GM18508 (cell line): ENCODE results near the gene SYNPO2.
A peak's percentile ranks its signal among the peaks of the same experiment; 100 is the strongest.

Source experiments
- ATAC-seq: cut with Tn5 transposase; IDR thresholded peaks from one replicate; pipeline ENCODE4 v1.9.1; 2021; ENCODE audit warnings: moderate number of reproducible peaks; ENCODE audit not compliant: insufficient read depth, unreplicated experiment

Gene SYNPO2

DNA sequence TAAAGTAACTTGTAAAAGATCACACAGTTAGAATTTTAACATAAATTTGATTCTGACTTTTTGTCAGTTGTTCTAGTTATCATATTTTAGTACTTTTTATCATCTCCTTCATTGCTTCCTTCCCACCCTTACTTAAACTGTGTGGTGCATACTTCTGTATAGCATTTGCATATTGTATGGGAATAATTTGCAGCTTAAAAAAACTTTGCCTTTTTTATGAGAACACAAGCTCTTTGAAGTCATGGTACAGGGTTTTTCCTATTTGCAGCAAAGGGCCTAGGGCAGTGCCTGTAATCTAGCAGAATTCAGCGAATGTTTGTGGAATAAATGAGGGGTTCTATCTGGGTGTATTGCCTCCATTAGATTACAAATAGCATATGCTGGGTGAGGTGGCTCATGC lies 41.6 kb downstream of the SYNPO2 start:
- no peak for ATAC-seq

GRCh38 chr4:118931786-118932185 lies 43.1 kb downstream of the SYNPO2 start:
- no peak for ATAC-seq

DNA sequence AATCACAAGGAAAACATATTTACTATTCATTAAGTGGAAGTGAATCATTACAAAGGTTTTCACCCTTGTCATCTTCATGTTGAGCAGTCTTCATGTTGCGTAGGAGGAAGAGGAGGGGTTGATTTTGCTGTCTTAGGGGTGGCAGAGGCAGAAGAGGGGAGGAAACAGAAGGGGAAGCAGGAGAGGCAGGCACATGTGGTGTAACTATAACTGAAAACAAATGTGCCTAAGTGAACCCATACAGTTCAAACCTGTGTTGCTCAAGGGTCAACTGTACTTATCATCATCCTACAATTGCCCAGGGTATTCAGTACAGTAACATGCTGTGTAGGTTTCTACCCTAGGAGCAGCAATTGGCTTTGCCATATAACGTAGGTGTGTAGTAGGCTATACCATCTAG lies 47.2 kb downstream of the SYNPO2 start:
- ATAC-seq: no peak

DNA sequence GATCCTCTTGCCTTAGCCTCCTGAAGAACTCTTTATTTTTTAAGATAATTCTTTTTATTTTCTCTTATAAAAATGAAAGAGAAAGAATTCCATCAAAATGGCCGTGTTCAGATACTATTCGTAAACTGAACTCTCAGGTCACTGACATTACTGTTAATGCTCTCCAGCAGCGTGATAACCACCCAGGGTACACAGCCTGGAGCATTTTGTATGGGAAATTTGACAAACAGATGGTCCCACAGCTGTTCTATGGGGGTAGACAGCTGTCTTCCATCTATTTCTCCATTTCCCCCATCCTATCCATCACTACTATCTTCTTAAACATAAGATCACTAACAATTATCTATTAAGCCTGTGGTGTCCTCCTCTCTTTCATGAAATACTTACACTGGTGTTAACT lies 47.8 kb downstream of the SYNPO2 start:
- ATAC-seq: no peak

DNA sequence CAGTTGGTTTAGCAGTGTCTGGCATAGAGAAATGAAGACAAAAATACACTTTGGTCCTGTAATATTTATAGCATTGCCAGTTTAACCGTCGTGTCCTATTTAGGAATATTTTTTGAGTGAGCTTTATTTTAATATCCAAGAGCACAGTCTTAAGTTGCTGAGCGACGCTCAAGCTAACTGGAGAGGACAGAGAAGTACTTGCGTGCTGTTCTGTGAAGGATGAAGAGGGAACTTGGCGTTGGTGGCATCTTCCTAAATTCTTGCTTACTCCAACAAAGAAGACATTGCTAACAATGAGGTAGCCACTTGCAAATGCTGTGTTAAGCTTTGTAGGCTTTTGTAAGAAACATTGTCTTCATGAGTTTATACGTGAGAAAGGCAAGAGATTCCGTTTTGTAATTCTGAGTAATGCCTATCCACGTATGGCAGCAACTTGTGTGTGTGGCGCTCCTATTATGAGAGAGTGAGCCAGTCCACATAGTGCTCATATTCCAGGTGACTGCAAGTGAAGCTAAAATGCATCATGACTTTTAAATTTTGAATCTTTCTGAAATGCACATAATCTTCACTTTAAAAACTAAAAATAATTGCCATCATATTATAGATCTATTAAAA lies 50.6 kb downstream of the SYNPO2 start:
- ATAC-seq: no peak

DNA sequence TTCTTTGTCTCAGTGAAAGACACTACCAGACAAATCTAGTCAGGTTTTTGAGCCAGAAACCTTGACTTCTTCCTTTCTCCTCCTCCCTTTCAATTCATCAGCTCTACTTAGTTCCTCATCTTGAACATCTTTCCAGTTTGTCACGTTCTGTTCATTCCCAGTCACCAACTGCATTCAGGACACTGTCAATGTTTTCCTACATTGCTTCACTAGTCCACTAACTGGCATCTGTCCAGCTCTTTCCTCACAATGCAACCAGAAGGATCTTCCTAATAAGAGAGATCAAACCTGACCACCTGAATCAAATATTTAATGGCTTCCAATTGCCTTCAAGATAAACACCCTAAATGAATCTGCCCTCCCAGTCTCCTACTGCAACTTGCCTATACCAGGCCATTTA lies 52.5 kb downstream of the SYNPO2 start:
- no peak for ATAC-seq

DNA sequence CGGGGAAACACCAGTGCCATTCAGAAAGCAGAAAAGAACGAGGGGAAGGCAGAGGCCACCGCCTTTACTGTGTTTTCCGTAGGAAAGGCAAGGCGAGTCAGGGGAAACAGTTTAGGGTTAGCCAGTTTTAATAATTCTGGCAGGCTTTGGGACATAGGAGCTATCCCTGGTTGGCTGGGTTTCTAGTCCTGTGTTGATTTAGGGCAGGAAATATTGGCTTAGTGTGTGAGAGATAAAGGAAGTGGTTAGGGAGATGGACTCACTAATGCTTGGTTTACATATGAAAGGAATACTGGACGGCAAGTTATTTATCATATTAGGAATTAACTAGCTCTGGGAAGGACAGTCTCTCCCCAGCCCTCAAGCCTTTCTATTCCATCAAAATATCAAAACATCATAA lies 53.1 kb downstream of the SYNPO2 start:
- ATAC-seq: no peak

GRCh38 chr4:118942465-118942864 lies 53.8 kb downstream of the SYNPO2 start:
- ATAC-seq: no peak

- ATAC-seq: no peak
Observed at GRCh38 chr4:118947095-118947494, 58.4 kb downstream of the SYNPO2 start.

GRCh38 chr4:118948545-118949144 lies 60.0 kb downstream of the SYNPO2 start:
- no peak for ATAC-seq

DNA sequence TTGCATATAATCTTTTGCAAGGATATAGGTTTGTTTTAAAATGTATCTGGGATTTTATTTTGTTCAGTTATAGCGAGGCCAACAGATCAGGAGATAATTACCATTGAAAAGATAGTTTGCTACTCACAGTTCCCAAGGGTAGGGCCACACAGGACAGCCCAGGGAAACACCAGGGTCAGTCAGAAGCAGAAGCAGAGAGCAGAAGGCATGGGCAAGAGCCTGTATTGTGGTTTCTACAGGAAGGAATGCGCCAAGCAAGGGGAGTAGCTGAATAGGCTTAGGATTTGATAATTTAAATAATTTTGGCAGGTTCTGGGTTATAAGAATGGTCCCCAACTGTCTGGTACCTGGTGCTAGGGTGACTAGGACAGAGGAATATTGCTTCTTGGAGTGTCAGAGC lies 61.6 kb downstream of the SYNPO2 start:
- no peak for ATAC-seq

DNA sequence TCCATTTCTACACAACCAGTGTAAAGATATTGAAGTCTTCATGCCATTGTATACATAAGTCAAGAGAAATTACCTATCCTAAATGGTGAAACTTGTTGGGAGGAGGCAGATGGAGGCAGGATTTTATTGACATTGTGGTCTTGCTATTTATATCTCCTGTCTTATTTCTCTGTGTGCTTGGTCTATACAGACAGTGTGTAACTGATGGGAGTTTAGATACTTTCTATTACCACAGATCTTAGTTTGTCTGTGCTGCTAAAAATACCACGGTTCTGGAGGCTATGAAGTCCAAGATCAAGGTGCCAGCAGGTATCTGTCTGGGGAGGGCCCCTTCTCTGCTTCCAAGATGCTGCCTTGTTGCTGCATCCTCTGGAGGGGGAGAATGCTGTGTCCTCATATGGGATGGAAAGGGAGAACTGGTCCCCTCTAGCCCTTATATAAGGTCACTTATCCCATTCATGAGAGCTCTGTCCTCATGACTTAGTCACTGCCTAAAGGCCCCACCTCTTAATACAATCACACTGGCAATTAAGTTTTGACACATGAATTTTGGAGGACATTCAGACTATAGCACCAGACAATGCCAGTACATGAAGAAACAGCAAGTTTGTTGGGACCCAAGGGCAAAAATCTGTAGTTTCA lies 62.4 kb downstream of the SYNPO2 start:
- ATAC-seq: no peak

DNA sequence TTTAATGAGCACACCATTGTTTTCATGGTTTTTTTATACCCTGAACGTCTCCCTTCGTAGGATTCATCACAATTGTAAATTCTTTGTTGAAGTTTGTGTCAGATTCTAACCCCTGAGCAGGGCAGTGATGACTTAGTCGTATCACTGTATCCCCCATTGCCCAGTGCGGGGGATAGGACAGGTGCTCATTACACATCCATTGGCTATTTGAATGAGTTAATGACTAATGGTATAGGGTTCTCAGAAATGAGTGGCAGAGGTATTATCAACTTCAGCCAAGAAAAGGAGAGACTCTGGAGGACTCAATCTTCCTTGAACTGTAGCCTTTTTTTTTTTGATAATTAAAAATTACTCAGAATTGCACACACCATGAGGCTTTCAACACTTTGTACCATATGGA lies 64.6 kb downstream of the SYNPO2 start:
- no peak for ATAC-seq

DNA sequence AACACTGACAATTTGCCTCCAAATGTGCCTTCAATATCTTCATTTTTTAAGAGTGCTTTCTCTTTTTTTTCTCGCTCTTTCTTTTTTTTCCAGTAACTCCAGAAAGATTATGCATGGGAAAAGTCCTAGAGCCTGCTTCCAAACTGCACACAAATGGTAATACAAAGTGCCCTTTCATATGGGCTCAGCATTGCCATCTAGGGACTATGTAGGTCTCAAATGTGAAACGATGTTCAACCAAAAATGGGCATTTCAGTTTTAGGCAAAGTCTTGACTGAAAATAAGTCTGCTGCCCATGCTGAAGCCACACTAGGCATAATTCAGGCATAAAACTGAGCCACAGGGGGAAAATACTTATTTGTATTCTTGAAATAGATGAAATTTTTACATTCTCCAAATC lies 65.6 kb downstream of the SYNPO2 start:
- no peak for ATAC-seq

- ATAC-seq: no peak
Observed at GRCh38 chr4:118955515-118955914, 66.9 kb downstream of the SYNPO2 start.

GRCh38 chr4:118957722-118958445 lies 69.2 kb downstream of the SYNPO2 start:
- ATAC-seq: no peak

- no peak for ATAC-seq
Observed at GRCh38 chr4:118962540-118962939, 73.9 kb downstream of the SYNPO2 start.

DNA sequence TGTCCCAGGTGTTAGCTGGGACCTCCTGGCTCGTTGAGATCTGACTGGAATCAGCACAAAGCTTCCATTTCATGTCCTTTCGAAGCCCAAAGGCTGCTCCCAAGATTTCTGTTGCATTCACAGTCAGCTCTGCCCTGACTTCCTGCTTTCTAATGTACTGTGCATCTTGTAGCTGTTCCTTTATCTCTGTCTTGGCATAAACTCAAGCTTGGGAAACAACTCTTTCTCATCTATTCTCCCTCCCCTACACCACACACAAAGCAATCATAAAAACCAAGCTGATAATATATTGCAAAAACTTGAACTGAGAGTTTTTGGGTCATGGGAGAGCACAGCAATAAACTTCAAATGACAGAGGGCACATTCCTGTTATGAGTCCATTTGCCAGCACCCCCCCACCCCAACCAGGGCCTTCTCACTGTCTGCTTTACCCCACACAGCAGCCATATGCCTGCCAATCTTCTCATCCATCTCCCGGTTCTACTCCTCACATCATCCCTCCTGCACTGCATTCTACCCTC lies 76.3 kb downstream of the SYNPO2 start:
- no peak for ATAC-seq

GRCh38 chr4:118967393-118967792 lies 78.7 kb downstream of the SYNPO2 start:
- ATAC-seq: no peak

DNA sequence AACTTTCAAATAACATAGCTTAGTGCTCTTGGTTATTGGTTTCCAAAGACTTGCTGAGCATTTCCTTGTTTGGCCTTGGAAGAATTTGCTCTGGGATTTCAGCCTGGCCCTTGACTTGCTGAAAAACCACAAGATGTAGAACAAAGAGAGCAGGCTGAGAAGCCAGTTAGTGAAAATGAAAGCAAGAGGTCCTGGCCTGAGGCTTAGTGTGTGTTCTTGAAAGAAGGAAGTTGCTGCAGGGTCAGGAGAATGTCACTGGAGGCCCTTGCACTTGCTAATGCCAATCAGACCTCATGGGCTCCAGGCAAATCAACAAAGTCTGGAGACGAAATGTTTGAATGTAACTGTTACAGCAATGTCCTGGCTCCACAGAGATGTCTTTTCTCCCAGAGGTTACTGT lies 79.4 kb downstream of the SYNPO2 start:
- peak; percentile 100 for ATAC-seq

DNA sequence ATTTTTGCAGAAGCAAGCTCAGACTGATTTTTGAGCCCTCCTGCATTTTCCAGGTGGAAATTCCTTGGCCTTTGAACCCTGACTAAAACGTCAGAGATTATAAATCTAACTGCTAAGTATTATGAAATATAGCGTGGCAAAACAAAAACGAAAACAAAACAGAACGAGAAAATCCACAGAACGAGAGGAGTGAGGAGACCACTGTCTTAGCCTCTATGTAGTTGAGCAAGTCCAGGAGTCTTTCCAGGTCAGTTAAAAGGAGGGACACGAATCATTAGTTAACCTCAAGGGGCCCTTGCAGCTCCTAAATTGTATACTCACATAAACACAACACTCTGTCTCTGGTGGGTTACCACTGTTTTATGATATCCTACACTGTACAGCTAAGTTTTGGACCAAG lies 80.2 kb downstream of the SYNPO2 start:
- ATAC-seq: no peak
